ENCODE measurements around the gene DLGAP1. TPM values are rescaled to one million over a fixed set of nuclear protein-coding genes. Genes with fewer than 3 reads are reported as not detected.
"Not testable (repeated sequence)": the region's sequence is repeated elsewhere in the genome, so short reads cannot be mapped to it uniquely, and the experiment has no call there.

The DLGAP1 gene
- total and polyA plus RNA-seq, 2 experiments from 2014 or later = 0.13 to 0.22 TPM

GRCh38 chr18:3581890-3582289 lies 873.2 kb downstream of the DLGAP1 start:
- DNase-seq = no peak
- H3K9ac ChIP-seq = no peak overlapping the region
- H3F3A ChIP-seq (ENCODE audit: insufficient read depth) = peaks cover 24% of the 10 kb centered on the region
- H3K9me2 ChIP-seq (ENCODE audit: insufficient read depth) = no peaks in the 10 kb centered on the region
- no peaks in the 10 kb centered on the region for H3K36me3 ChIP-seq (ENCODE audit: low read depth)
- no peaks in the 10 kb centered on the region for H3K79me2 ChIP-seq (ENCODE audit: insufficient read depth)
- peaks cover 31% of the 10 kb centered on the region for H3K4me1 ChIP-seq (ENCODE audit: insufficient read depth)
- no peak overlapping the region for H3K4me3 ChIP-seq
- no peak for TF ChIP-seq EZH2phosphoT487 (IDR thresholded peaks at IDR 0.05; ENCODE audit: insufficient read depth, low read depth)
- no peak for TF ChIP-seq EZH2 (IDR thresholded peaks at IDR 0.05; ENCODE audit: insufficient read depth, poor library complexity, severe bottlenecking)
- no peaks in the 10 kb centered on the region for H3K27me3 ChIP-seq (replicated peaks; ENCODE audit: insufficient read depth)
- H3K4me2 ChIP-seq (ENCODE audit: unreplicated experiment) = no peak overlapping the region
- WGBS, 2 experiments (ENCODE audit: low coverage in 1 of 2, low lambda C conversion rate in 2 of 2, missing lambda C conversion rate in 2 of 2) = 90 to 92% methylated on average over 13 of the region's 13 CpGs
- H3K9me3 ChIP-seq (ENCODE audit: low read depth) = no peaks in the 10 kb centered on the region
- in situ Hi-C loops (cut with MboI) = loop anchor here (10.0 kb wide), 2 partner anchors 117 to 297 kb away; no protein-coding TSS in a partner anchor
- H3K27ac ChIP-seq = no peak overlapping the region
- H2AFZ ChIP-seq = no peak overlapping the region
- no peaks in the 10 kb centered on the region for H4K20me1 ChIP-seq (ENCODE audit: insufficient read depth)

GRCh38 chr18:3580523-3581025 lies 874.5 kb downstream of the DLGAP1 start:
- not testable (repeated sequence) for H3K4me2 ChIP-seq (ENCODE audit: unreplicated experiment); DNase-seq; H3K27ac ChIP-seq; H3K9me3 ChIP-seq (ENCODE audit: low read depth); H3K79me2 ChIP-seq (ENCODE audit: insufficient read depth); H3K36me3 ChIP-seq (ENCODE audit: low read depth); H2AFZ ChIP-seq; H3K9ac ChIP-seq; H3K9me2 ChIP-seq (ENCODE audit: insufficient read depth); H3K4me3 ChIP-seq; H4K20me1 ChIP-seq (ENCODE audit: insufficient read depth); H3K27me3 ChIP-seq (replicated peaks; ENCODE audit: insufficient read depth)
- WGBS, 2 experiments (ENCODE audit: low coverage in 1 of 2, low lambda C conversion rate in 2 of 2, missing lambda C conversion rate in 2 of 2) = 89 to 93% methylated on average over 19 to 20 of the region's 22 CpGs
- Histone ChIP-seq H3F3A (ENCODE audit: insufficient read depth) (peaks cover 24% of the 10 kb centered on the region), H3K4me1 (ENCODE audit: insufficient read depth) (peaks cover 30% of the 10 kb centered on the region)
- in situ Hi-C loops (cut with MboI) = loop anchor here (10.0 kb wide), 2 partner anchors 116 to 296 kb away; no protein-coding TSS in a partner anchor

- Histone ChIP-seq H3K27ac (peak overlapping the region; percentile 57), H3K4me3 (peak overlapping the region; percentile 22; the same call in 1 of the 2 replicates), H3F3A (ENCODE audit: insufficient read depth) (peaks cover 24% of the 10 kb centered on the region), H3K4me1 (ENCODE audit: insufficient read depth) (peaks cover 25% of the 10 kb centered on the region), H4K20me1 (ENCODE audit: insufficient read depth) (no peaks in the 10 kb centered on the region), H2AFZ (peak overlapping the region; percentile 38; the same call in 1 of the 2 replicates), H3K9me2 (ENCODE audit: insufficient read depth) (no peaks in the 10 kb centered on the region), H3K36me3 (ENCODE audit: low read depth) (no peaks in the 10 kb centered on the region), H3K9me3 (ENCODE audit: low read depth) (no peaks in the 10 kb centered on the region), H3K4me2 (ENCODE audit: unreplicated experiment) (peak overlapping the region; percentile 68), H3K27me3 (replicated peaks; ENCODE audit: insufficient read depth) (no peaks in the 10 kb centered on the region), H3K9ac (no peak overlapping the region; the same call in 1 of the 2 replicates), H3K79me2 (ENCODE audit: insufficient read depth) (no peaks in the 10 kb centered on the region)
- WGBS, 2 experiments (ENCODE audit: low coverage in 1 of 2, low lambda C conversion rate in 2 of 2, missing lambda C conversion rate in 2 of 2) = 0 to 3% methylated on average over 4 of the region's 4 CpGs
- in situ Hi-C loops (cut with MboI) = loop anchor here (10.0 kb wide), 2 partner anchors 115 to 295 kb away; no protein-coding TSS in a partner anchor
- TF ChIP-seq EZH2 (IDR thresholded peaks at IDR 0.05; ENCODE audit: insufficient read depth, poor library complexity, severe bottlenecking) = no peak
- no peak for TF ChIP-seq EZH2phosphoT487 (IDR thresholded peaks at IDR 0.05; ENCODE audit: insufficient read depth, low read depth)
- peak; percentile 85 for DNase-seq
Observed at GRCh38 chr18:3579701-3580100, 875.4 kb downstream of the DLGAP1 start.

- Histone ChIP-seq H3K9me3 (ENCODE audit: low read depth) (no peaks in the 10 kb centered on the region), H3K4me2 (ENCODE audit: unreplicated experiment) (no peak overlapping the region), H3K9ac (no peak overlapping the region), H3K27ac (no peak overlapping the region), H4K20me1 (ENCODE audit: insufficient read depth) (no peaks in the 10 kb centered on the region), H3K9me2 (ENCODE audit: insufficient read depth) (no peaks in the 10 kb centered on the region), H3K4me3 (no peak overlapping the region), H3K4me1 (ENCODE audit: insufficient read depth) (peaks cover 23% of the 10 kb centered on the region), H2AFZ (no peak overlapping the region), H3F3A (ENCODE audit: insufficient read depth) (peaks cover 24% of the 10 kb centered on the region), H3K27me3 (replicated peaks; ENCODE audit: insufficient read depth) (no peaks in the 10 kb centered on the region), H3K36me3 (ENCODE audit: low read depth) (no peaks in the 10 kb centered on the region), H3K79me2 (ENCODE audit: insufficient read depth) (no peaks in the 10 kb centered on the region)
- TF ChIP-seq EZH2phosphoT487 (IDR thresholded peaks at IDR 0.05; ENCODE audit: insufficient read depth, low read depth) (no peak), EZH2 (IDR thresholded peaks at IDR 0.05; ENCODE audit: insufficient read depth, poor library complexity, severe bottlenecking) (no peak)
- WGBS, 2 experiments (ENCODE audit: low coverage in 1 of 2, low lambda C conversion rate in 2 of 2, missing lambda C conversion rate in 2 of 2) = 74 to 75% methylated on average over 4 of the region's 4 CpGs
- in situ Hi-C loops (cut with MboI) = no loop called here
- no peak for DNase-seq
Observed at GRCh38 chr18:3578621-3579020, 876.5 kb downstream of the DLGAP1 start.
